Thoracic aorta (tissue), 2 donors: ENCODE results near the gene ANKRD53. TPM values are rescaled to one million over a fixed set of nuclear protein-coding genes. Genes with fewer than 3 reads are reported as not detected.

Experiments
- ATAC-seq: fragments of 150-250 bp; one replicate; pipeline ENCODE4 v1.8.0; 2017; ENCODE audit warnings: low read depth; ENCODE audit not compliant: insufficient number of reproducible peaks, low FRiP score
- DNase-seq: peaks from one replicate; pipeline ENCODE4 v3.0.0-alpha.2; 2020; ENCODE audit warnings: low spot score
- H3K27ac ChIP-seq, 2 donors: fragments of 200-600 bp; sonication (generic); 1 replicate in 1 of 2; 2 replicates in 1 of 2; pipeline ENCODE4 v1.5.1; 2016; ENCODE audit warnings: mild to moderate bottlenecking in 2 of 2, moderate library complexity in 2 of 2
- H3K27me3 ChIP-seq: fragments of 200-600 bp; sonication (generic); replicated peaks from 2 replicates; pipeline ENCODE4 v1.6.0; 2016; ENCODE audit warnings: mild to moderate bottlenecking; ENCODE audit not compliant: insufficient read depth
- H3K36me3 ChIP-seq: fragments of 200-600 bp; sonication (generic); one replicate; pipeline ENCODE4 v1.5.1; 2016
- H3K4me1 ChIP-seq, 2 donors: fragments of 200-600 bp; sonication (generic); 1 replicate in 1 of 2; 2 replicates in 1 of 2; pipeline versions ENCODE4 v1.5.1 to v1.6.0; 2016; ENCODE audit warnings: low read depth in 2 of 2, mild to moderate bottlenecking in 1 of 2; ENCODE audit not compliant: control insufficient read depth in 1 of 2
- H3K4me3 ChIP-seq: fragments of 200-600 bp; sonication (generic); 2 replicates; pipeline ENCODE4 v1.5.1; 2016; ENCODE audit warnings: mild to moderate bottlenecking
- H3K9me3 ChIP-seq: fragments of 200-600 bp; sonication (generic); 2 replicates; pipeline ENCODE4 v1.5.1; 2016
- CTCF ChIP-seq: fragments of 200-600 bp; sonication (generic); IDR thresholded peaks from one replicate; pipeline ENCODE4 v1.5.1; 2019; ENCODE audit warnings: antibody characterized with exemption
- total RNA-seq, 2 donors: library from RNA; depleted of rRNA; stranded (reverse); fragments of >200 nt; gene quantifications; one replicate each; pipeline versions ENCODE4 v1.1.0 to v1.2.3, GENCODE V29; 2016

Gene ANKRD53
- total RNA-seq, 2 donors from 2014 or later = 0.49 to 4.6 TPM

- ATAC-seq (no peak), DNase-seq (no peak)
- H3K27me3 ChIP-seq = peaks cover 7% of the 10 kb centered on the region
- no peak overlapping the region for H3K27ac ChIP-seq
- no peak overlapping the region for H3K4me3 ChIP-seq
- TF ChIP-seq CTCF = no peak
- H3K4me1 ChIP-seq = no peaks in the 10 kb centered on the region
- no peaks in the 10 kb centered on the region for H3K9me3 ChIP-seq
- no peaks in the 10 kb centered on the region for H3K36me3 ChIP-seq
These were observed 43.4 kb upstream of the ANKRD53 start for GRCh38 chr2:70934981-70935380.

GRCh38 chr2:70935468-70936164, 42.8 kb upstream of the ANKRD53 start, which contains the start of gene ATP6V1B1:
ATP6V1B1 (plus strand) TSS chr2:70935900; CDS start chr2:70935955, 55 bp downstream.
- Histone ChIP-seq H3K4me1 (no peaks in the 10 kb centered on the region), H3K27ac (no peak within 1 kb of the TSS), H3K9me3 (no peaks in the 10 kb centered on the region), H3K27me3 (peaks cover 7% of the 10 kb centered on the region), H3K36me3 (no peaks in the 10 kb centered on the region), H3K4me3 (no peak within 1 kb of the TSS)
- no peak for TF ChIP-seq CTCF
- no peak for DNase-seq
- ATAC-seq = no peak

- peaks cover 7% of the 10 kb centered on the region for H3K27me3 ChIP-seq
- no peaks in the 10 kb centered on the region for H3K36me3 ChIP-seq
- ATAC-seq = no peak
- no peaks in the 10 kb centered on the region for H3K9me3 ChIP-seq
- no peak overlapping the region for H3K4me3 ChIP-seq
- no peak for TF ChIP-seq CTCF
- no peak for DNase-seq
- H3K27ac ChIP-seq = no peak overlapping the region
- no peaks in the 10 kb centered on the region for H3K4me1 ChIP-seq
These were observed 42.1 kb upstream of the ANKRD53 start for GRCh38 chr2:70936165-70936978.

- H3K27me3 ChIP-seq = peaks cover 7% of the 10 kb centered on the region
- H3K27ac ChIP-seq = no peak overlapping the region
- ATAC-seq (no peak), DNase-seq (no peak)
- H3K9me3 ChIP-seq = no peaks in the 10 kb centered on the region
- H3K36me3 ChIP-seq = no peaks in the 10 kb centered on the region
- no peak overlapping the region for H3K4me3 ChIP-seq
- TF ChIP-seq CTCF = no peak
- H3K4me1 ChIP-seq = no peaks in the 10 kb centered on the region
These were observed 41.2 kb upstream of the ANKRD53 start for GRCh38 chr2:70936979-70937811.
